Rectal smooth muscle tissue (tissue), 1 donor: ENCODE results near the gene KIAA0232.
A peak's percentile ranks its signal among the peaks of the same experiment; 100 is the strongest.

Experiments
- H3K27ac ChIP-seq: one replicate; pipeline ENCODE4 v1.7.0; 2013; ENCODE audit warnings: low read depth, low read length, inconsistent platforms
- H3K27me3 ChIP-seq: one replicate; pipeline ENCODE4 v1.7.0; 2013; ENCODE audit warnings: low read length; ENCODE audit not compliant: control insufficient read depth, insufficient read depth
- H3K36me3 ChIP-seq: one replicate; pipeline ENCODE4 v1.7.0; 2013; ENCODE audit warnings: low read length; ENCODE audit not compliant: control insufficient read depth, insufficient read depth
- H3K4me1 ChIP-seq: one replicate; pipeline ENCODE4 v1.7.0; 2013; ENCODE audit warnings: low read length; ENCODE audit not compliant: control insufficient read depth, insufficient read depth
- H3K4me3 ChIP-seq: one replicate; pipeline ENCODE4 v1.7.0; 2013; ENCODE audit warnings: low read length
- H3K9ac ChIP-seq: one replicate; pipeline ENCODE4 v1.7.0; 2013; ENCODE audit warnings: low read length

The KIAA0232 gene

DNA sequence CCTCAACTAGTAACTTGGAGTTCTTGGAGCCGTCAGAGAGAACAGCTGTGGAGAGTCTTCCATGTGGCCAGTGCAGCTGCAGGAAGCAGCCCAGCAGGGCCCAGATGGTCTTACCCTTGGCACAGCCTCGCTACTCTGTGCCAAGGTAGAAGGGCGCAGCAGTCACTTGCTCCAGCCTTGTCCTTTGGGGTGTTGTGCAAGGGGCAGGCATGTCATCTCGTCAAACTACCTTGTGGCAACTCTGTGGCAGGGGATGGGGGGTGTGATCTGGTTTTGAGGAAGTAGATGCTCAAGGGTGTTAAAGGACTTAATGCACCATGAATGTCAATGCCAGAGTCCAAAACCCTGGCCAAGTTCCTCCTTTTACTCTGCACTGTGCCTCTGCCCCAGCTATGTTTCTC is 92.9 kb downstream of the KIAA0232 start:
- H3K36me3 ChIP-seq, result peaks cover 31% of the 10 kb centered on the region
- H3K27ac ChIP-seq, result no peak overlapping the region
- H3K9ac ChIP-seq, result no peak overlapping the region
- no peaks in the 10 kb centered on the region for H3K4me1 ChIP-seq
- H3K4me3 ChIP-seq, result no peak overlapping the region
- no peaks in the 10 kb centered on the region for H3K27me3 ChIP-seq

DNA sequence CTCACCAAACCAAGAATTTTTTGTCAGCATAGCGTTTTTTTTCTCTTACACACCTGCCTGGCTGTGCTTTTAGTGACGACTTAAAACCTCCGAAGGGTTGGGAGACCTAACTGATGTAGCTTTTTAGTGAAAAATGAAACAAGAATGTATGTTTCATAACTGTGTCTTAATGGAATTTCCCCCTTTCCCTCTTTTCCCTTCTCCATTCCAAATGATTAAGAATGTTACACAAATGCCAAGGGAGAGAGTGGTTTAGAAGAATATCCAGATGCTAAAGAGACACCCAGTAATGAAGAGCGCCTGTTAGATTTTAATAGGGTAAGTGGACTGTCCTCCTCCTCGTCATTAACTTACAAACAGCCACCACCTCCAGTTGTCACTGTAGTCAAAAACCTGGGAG is 93.9 kb downstream of the KIAA0232 start:
- no peak overlapping the region for H3K9ac ChIP-seq
- no peak overlapping the region for H3K4me3 ChIP-seq
- H3K4me1 ChIP-seq, result no peaks in the 10 kb centered on the region
- no peaks in the 10 kb centered on the region for H3K27me3 ChIP-seq
- no peak overlapping the region for H3K27ac ChIP-seq
- peaks cover 34% of the 10 kb centered on the region for H3K36me3 ChIP-seq

DNA sequence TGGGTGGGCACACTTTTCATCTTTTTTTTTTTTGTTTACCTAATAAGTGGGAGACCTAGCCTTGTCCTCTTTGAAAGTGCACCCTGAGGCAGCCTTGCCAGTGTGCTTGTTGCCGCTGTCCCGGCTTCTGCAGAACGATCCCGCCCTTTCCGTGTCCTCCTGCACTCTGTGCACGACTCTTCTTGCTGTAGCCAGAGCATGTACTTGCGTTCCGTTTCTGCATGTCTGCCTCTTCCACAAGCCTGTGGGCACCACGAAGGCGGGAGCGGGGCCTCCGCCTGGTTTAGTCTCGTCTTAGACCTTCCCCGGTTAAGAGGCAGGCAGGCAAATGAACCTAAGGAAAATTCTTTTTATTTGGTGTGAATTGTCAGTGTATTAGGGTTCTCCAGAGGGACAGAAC is 94.5 kb downstream of the KIAA0232 start:
- H3K4me3 ChIP-seq, result no peak overlapping the region
- H3K4me1 ChIP-seq, result no peaks in the 10 kb centered on the region
- H3K36me3 ChIP-seq, result peaks cover 31% of the 10 kb centered on the region
- no peak overlapping the region for H3K27ac ChIP-seq
- H3K9ac ChIP-seq, result no peak overlapping the region
- H3K27me3 ChIP-seq, result no peaks in the 10 kb centered on the region

DNA sequence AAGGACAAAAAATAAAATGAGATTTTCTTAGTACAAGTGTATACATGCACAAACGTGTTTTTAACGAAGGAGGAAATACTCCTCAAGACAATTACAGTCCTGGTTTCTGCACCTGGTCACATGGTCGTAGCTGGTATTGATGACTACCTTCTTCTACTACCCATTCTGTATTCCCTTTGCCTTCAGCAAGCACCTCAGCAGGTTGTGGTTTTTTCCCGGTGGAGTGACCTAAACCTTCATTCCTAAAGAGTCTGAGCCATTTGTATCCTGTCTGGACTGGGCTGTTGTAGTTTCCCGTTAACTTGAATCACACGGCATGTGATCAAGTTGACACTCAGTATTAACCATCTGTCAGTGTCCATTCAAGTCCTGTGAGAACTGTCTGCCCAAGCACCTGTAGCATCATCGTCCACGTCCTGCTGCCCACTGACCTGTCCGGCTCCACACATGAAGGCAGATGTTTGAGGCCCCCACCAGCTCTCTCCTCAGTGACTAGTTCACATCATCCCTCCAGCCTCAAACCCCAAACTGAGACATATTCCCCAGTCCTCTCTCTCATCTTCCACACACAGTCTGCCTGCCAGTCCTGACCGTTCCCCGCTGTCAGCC is 96.0 kb downstream of the KIAA0232 start:
- Histone ChIP-seq H3K9ac (no peak overlapping the region), H3K27me3 (no peaks in the 10 kb centered on the region), H3K27ac (no peak overlapping the region), H3K4me3 (no peak overlapping the region), H3K4me1 (no peaks in the 10 kb centered on the region), H3K36me3 (peaks cover 21% of the 10 kb centered on the region)

DNA sequence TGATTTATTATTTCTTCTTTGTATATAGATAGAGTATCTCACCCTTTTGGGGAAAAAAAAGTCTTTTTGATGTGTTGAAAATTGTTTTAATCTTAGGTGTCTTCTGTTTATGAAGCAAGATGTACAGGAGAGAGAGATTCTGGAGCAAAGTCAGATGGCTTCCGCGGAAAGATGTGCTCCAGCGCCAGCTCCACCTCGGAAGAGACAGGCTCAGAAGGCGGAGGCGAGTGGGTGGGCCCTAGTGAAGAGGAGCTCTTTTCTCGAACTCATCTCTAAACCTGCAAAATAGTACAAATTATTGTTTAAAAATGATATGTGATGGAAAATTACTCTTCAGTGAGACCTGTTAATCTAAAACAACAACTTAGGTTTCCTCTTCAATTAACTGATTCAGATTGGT is 98.2 kb downstream of the KIAA0232 start:
- H3K36me3 ChIP-seq, result peaks cover 21% of the 10 kb centered on the region
- no peaks in the 10 kb centered on the region for H3K27me3 ChIP-seq
- no peak overlapping the region for H3K9ac ChIP-seq
- no peak overlapping the region for H3K27ac ChIP-seq
- H3K4me1 ChIP-seq, result no peaks in the 10 kb centered on the region
- no peak overlapping the region for H3K4me3 ChIP-seq

DNA sequence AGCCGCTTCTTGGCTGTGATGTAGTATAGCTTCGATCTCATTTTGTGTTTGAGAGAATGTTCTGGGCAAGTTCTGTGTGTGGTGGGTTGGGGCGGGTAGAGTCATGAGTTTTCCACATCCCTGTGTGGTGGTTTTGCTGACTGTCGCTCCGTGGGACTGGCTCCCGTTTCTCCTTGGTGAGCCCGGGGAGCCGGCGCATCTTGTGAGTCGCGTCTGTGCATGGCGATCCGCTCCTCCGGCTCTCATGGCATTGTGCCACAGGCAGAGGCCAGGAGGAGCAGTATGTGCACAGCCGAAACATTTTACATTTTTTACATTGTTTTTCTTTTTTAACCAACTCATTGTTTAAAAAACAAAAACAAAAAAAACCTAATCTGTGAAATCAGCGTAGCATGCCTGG is 99.4 kb downstream of the KIAA0232 start:
- Histone ChIP-seq H3K27me3 (no peaks in the 10 kb centered on the region), H3K4me3 (no peak overlapping the region), H3K4me1 (peaks cover 3% of the 10 kb centered on the region), H3K36me3 (peaks cover 19% of the 10 kb centered on the region), H3K27ac (no peak overlapping the region), H3K9ac (no peak overlapping the region)

DNA sequence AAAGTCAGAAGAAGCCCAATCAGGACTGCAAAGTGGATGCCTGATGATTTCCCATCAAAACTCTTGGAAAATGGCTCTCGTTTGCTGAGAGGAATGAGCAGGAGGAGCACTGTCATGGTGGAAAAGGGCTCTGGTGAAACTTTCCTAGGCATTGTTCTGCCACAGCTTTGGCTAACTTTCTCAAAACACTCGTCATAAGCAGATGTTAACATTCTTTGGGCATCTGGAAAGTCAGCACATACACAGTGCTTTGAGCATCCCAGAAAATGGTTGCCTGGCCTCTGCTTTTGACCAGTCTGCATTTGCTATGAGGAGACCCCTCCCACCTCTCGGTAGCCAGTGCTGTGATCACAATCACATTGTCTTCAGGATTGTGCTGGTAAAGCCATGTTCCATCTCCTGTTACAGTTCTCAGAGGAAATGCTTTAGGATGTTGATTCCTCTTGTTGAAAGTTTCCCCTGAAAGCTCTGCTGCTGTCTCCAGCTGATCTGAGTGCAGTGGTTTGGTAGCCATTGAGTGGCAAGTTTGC is 101.9 kb downstream of the KIAA0232 start:
- peaks cover 8% of the 10 kb centered on the region for H3K36me3 ChIP-seq
- no peak overlapping the region for H3K4me3 ChIP-seq
- H3K27ac ChIP-seq, result no peak overlapping the region
- no peaks in the 10 kb centered on the region for H3K27me3 ChIP-seq
- no peak overlapping the region for H3K9ac ChIP-seq
- peaks cover 3% of the 10 kb centered on the region for H3K4me1 ChIP-seq

DNA sequence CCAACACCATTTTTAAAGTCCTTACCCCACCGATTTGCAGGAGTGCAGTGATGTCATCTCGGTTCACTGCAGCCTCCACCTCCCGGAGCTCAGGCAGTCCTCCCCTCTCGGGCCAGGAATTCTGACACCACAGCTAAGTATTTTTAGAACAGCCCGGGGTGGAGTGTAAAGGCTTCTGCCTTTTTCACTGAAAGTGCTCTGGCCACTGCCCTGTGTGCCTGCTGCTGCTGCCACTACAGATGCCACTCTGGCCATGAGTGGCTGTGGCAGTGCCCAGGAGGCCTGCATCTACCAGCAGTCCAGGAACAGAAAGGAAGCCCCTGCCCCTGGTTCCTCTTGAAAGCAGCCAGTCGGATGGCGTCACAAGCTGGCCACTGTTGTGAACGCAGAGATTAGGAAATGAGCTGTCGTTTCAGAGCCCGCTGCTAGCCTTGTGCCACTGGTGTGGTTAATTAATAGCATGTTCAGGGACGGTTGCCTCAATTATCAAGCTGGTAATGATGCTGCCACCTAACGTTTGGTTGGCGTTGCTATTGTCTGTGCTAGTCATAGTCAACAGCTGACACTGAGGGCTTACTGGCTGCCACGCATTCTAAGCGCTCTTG is 103.5 kb downstream of the KIAA0232 start:
- Histone ChIP-seq H3K27me3 (no peaks in the 10 kb centered on the region), H3K27ac (peak overlapping the region; percentile 60), H3K36me3 (peaks cover 2% of the 10 kb centered on the region), H3K4me1 (peaks cover 3% of the 10 kb centered on the region), H3K4me3 (no peak overlapping the region), H3K9ac (no peak overlapping the region)

DNA sequence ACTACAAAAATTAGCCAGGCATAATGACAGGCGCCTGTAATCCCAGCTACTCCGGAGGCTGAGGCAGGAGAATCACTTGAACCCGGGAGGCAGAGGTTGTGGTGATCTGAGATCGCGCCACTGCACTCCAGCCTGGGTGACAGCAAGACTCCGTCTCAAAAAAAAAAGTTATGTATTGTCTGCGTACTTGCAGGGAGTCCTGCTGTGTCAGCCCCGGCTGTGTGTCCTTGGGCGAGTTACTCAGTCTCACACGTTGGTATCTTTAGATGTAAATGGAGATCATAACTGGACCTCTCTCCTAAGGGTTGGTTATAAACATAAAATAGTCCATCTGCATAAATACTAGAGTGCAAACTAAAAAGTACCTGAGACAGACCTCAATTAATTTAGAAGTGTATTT is 104.4 kb downstream of the KIAA0232 start:
- Histone ChIP-seq H3K4me1 (peaks cover 3% of the 10 kb centered on the region), H3K27ac (no peak overlapping the region), H3K36me3 (no peaks in the 10 kb centered on the region), H3K27me3 (no peaks in the 10 kb centered on the region), H3K4me3 (no peak overlapping the region), H3K9ac (no peak overlapping the region)

DNA sequence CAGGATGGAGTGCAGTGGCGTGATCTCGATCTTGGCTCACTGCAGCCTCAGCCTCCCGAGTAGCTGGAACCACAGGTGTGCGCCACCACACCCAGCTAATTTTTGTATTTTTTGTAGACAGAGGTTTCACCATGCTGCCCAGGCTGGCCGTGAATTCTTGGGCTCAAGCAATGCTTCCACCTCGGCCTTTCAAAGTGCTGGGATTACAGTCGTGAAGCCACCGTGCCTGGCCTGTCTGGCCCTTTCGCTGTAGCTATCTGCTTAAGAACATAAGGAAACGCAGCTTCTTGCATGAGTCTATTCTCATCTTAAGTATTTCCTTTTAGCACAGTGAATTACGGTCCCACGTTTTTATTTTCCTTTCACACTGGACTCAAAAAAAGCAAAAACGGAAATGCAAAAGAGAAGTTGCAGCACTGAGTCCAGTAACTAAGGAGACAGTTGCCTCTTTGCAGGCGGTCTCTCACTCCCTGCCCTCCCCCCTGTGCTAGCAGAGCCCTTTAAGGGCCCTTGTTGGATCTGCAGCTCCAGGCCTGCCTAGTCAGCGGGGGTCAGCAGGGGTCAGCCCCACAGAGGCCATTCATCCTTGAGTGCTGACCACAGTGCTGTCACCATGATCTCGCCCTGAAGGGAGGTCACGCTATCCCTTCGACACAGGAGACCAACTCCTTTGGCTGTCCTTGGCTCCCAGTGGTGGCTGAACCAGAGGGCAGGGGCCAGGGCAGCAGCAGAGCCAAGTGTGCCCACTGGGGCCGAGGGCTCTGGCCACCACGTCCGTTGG is 105.3 kb downstream of the KIAA0232 start:
- Histone ChIP-seq H3K36me3 (no peaks in the 10 kb centered on the region), H3K4me3 (no peak overlapping the region), H3K27me3 (no peaks in the 10 kb centered on the region), H3K4me1 (peaks cover 3% of the 10 kb centered on the region), H3K27ac (no peak overlapping the region), H3K9ac (no peak overlapping the region)

DNA sequence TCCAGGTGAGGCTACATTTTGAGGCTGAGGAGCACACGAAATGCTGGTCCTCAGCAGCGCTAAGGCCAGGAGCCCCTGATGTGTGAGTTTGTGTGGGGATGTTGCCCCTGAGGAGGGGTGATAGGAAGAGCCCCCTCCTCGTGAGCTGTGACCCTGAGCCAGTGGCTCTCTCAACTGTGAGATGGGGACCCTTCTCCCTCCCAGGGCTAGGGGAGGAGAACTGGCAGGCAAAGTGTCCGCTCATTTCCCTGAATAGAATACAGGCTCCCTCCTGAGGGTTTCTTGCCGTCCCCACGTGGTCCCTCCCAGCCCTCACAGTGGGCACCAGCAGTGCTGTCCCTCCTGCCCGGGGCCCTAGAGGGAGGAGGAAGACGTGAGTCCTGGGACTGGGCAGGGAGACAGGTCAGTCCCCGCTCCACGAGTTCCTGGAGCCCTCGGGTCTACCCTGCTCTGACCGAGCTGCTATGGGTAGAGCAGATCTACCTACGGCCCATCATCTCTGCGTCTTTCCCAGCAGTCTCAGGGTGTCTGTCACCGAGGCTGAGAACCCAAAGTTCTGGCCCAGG is 106.1 kb downstream of the KIAA0232 start:
- H3K4me1 ChIP-seq, result peaks cover 3% of the 10 kb centered on the region
- no peaks in the 10 kb centered on the region for H3K27me3 ChIP-seq
- H3K36me3 ChIP-seq, result no peaks in the 10 kb centered on the region
- H3K9ac ChIP-seq, result no peak overlapping the region
- H3K4me3 ChIP-seq, result no peak overlapping the region
- no peak overlapping the region for H3K27ac ChIP-seq

DNA sequence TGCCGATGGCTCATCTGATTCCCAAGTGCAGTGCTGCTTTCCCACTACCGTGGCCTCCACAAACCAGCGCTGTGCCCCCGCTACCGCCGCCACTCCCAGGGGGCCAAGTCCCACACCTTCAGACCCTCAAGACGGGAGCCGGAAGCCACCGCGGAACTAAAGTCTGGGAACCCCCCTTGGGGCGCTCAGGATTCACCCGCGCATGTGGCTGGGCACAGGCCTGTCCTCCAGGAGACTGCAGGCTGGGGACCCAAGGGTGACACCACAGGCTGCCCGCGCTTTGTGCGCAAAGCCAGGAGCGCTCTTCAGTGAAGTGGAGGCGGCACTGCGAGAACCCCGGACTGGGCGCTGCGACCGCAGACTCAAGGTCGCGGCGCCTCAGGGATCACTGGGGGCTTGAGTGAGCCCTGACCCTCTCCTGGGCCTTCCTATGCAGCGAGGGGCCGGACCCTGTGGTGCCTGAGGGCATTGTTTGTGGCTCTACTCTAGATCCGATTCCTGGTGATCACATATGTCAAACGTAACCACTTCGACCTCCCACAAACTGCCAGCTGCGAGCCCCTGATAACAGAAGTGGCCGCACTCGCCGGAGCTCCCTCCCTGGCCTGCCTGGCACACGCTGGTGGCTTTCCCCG is 106.7 kb downstream of the KIAA0232 start:
- Histone ChIP-seq H3K9ac (no peak overlapping the region), H3K4me1 (peaks cover 3% of the 10 kb centered on the region), H3K27ac (no peak overlapping the region), H3K27me3 (no peaks in the 10 kb centered on the region), H3K4me3 (no peak overlapping the region), H3K36me3 (no peaks in the 10 kb centered on the region)
